ENCODE results near the gene RBMX.
"Not testable (repeated sequence)": the region's sequence is repeated elsewhere in the genome, so short reads cannot be mapped to it uniquely, and the experiment has no call there.

RBMX gene

GRCh38 chrX:136880452-136881013 lies at the start of gene RBMX:
TSS of gene RBMX (minus strand) at chrX:136880725. CDS start at chrX:136879427, 1,298 bp downstream.
- peak; percentile 77 for DNase-seq (ENCODE audit: low read depth)

GRCh38 chrX:136921438-136921837 lies 40.9 kb upstream of the RBMX start:
- not testable (repeated sequence) for DNase-seq (ENCODE audit: low read depth)

GRCh38 chrX:136920001-136920400 lies 39.5 kb upstream of the RBMX start:
- no peak for DNase-seq (ENCODE audit: low read depth)

GRCh38 chrX:136916827-136917226 lies 36.3 kb upstream of the RBMX start:
- no peak for DNase-seq (ENCODE audit: low read depth)

- not testable (repeated sequence) for DNase-seq (ENCODE audit: low read depth)
These were observed 31.1 kb upstream of the RBMX start for GRCh38 chrX:136911661-136912060.

- no peak for DNase-seq (ENCODE audit: low read depth)
These were observed 30.7 kb upstream of the RBMX start for GRCh38 chrX:136911253-136911652.

- no peak for DNase-seq (ENCODE audit: low read depth)
These were observed 30.1 kb upstream of the RBMX start for GRCh38 chrX:136910565-136911035.

GRCh38 chrX:136909706-136910564 lies 29.4 kb upstream of the RBMX start:
- peak; percentile 49 for DNase-seq (ENCODE audit: low read depth)

- peak; percentile 69 for DNase-seq (ENCODE audit: low read depth)
These were observed 28.7 kb upstream of the RBMX start for GRCh38 chrX:136909119-136909705.

- no peak for DNase-seq (ENCODE audit: low read depth)
These were observed 27.1 kb upstream of the RBMX start for GRCh38 chrX:136907621-136908020.

GRCh38 chrX:136906921-136907510 lies 26.5 kb upstream of the RBMX start:
- DNase-seq (ENCODE audit: low read depth): no peak

- not testable (repeated sequence) for DNase-seq (ENCODE audit: low read depth)
These were observed 23.5 kb upstream of the RBMX start for GRCh38 chrX:136904067-136904466.

GRCh38 chrX:136900071-136900470 lies 19.5 kb upstream of the RBMX start:
- not testable (repeated sequence) for DNase-seq (ENCODE audit: low read depth)

- no peak for DNase-seq (ENCODE audit: low read depth)
These were observed 18.7 kb upstream of the RBMX start for GRCh38 chrX:136899221-136899620.

- DNase-seq (ENCODE audit: low read depth): not testable (repeated sequence)
These were observed 18.2 kb upstream of the RBMX start for GRCh38 chrX:136898752-136899151.

- no peak for DNase-seq (ENCODE audit: low read depth)
These were observed 15.8 kb upstream of the RBMX start for GRCh38 chrX:136896121-136896914.

GRCh38 chrX:136892412-136892811 lies 11.9 kb upstream of the RBMX start:
- no peak for DNase-seq (ENCODE audit: low read depth)

GRCh38 chrX:136890596-136890995 lies 10.1 kb upstream of the RBMX start:
- not testable (repeated sequence) for DNase-seq (ENCODE audit: low read depth)

- DNase-seq (ENCODE audit: low read depth): no peak
These were observed 8.7 kb upstream of the RBMX start for GRCh38 chrX:136889269-136889668.

- no peak for DNase-seq (ENCODE audit: low read depth)
These were observed 498 bp downstream of the RBMX start for GRCh38 chrX:136880003-136880451.

- DNase-seq (ENCODE audit: low read depth): no peak
These were observed 1.4 kb downstream of the RBMX start for GRCh38 chrX:136879001-136879687.
